Neural cell (in vitro differentiated cells): Measurements from ENCODE around the gene ME3.

Experiments used
- CTCF ChIP-seq: fragments of 450-650 bp; IDR thresholded peaks from 2 replicates; pipeline ENCODE4 v1.5.1; 2014; ENCODE audit warnings: antibody characterized with exemption, mild to moderate bottlenecking, moderate library complexity; ENCODE audit not compliant: poor library complexity, severe bottlenecking
- EP300 ChIP-seq: fragments of 450-650 bp; conservative IDR thresholded peaks from 2 replicates; pipeline ENCODE4 v1.6.1; 2014; ENCODE audit warnings: antibody characterized with exemption, mild to moderate bottlenecking, moderate library complexity; ENCODE audit not compliant: poor library complexity, severe bottlenecking
- EZH2 ChIP-seq: fragments of 200-600, 300-800 bp; shearing (Covaris generic), sonication (generic); IDR thresholded peaks from 2 replicates; pipeline ENCODE4 v1.6.1; 2014; ENCODE audit warnings: antibody characterized with exemption, low read length, borderline replicate concordance, mild to moderate bottlenecking; ENCODE audit not compliant: insufficient read depth, poor library complexity, severe bottlenecking
- POLR2AphosphoS5 ChIP-seq: IDR thresholded peaks from 2 replicates; pipeline ENCODE4 v1.6.1; 2012
- RAD21 ChIP-seq: fragments of 450-650 bp; conservative IDR thresholded peaks from 2 replicates; pipeline ENCODE4 v1.6.1; 2014; ENCODE audit warnings: antibody characterized with exemption, mild to moderate bottlenecking, moderate library complexity
- REST ChIP-seq: IDR thresholded peaks from 2 replicates; pipeline ENCODE4 v1.6.1; 2012; ENCODE audit warnings: borderline replicate concordance
- SMC3 ChIP-seq: fragments of 450-650 bp; conservative IDR thresholded peaks from 2 replicates; pipeline ENCODE4 v1.6.1; 2014; ENCODE audit warnings: antibody characterized with exemption, mild to moderate bottlenecking, moderate library complexity; ENCODE audit not compliant: poor library complexity
- TAF1 ChIP-seq: IDR thresholded peaks from 2 replicates; pipeline ENCODE4 v1.6.1; 2012; ENCODE audit warnings: low read depth

- TF ChIP-seq CTCF (no peak), POLR2AphosphoS5 (no peak), TAF1 (no peak), SMC3 (no peak), REST (no peak), EZH2 (no peak), RAD21 (no peak), EP300 (no peak)
Observed at GRCh38 chr11:86595955-86596354, 76.5 kb downstream of the ME3 start.
